HEK293T (cell line): ENCODE results near the gene CFAP97D2.

ENCODE experiments used
- ARNT ChIP-seq: fragments of 450-650 bp; IDR thresholded peaks from 2 replicates; pipeline ENCODE4 v1.6.1; 2017; ENCODE audit warnings: mild to moderate bottlenecking
- BHLHE40 ChIP-seq: fragments of 450-650 bp; IDR thresholded peaks from 2 replicates; pipeline ENCODE4 v1.6.1; 2016; ENCODE audit warnings: mild to moderate bottlenecking, moderate library complexity, borderline replicate concordance
- ELF4 ChIP-seq: fragments of 450-650 bp; IDR thresholded peaks from 2 replicates; pipeline ENCODE4 v1.6.1; 2017; ENCODE audit warnings: antibody characterized with exemption
- FOXA1 ChIP-seq: fragments of 450-650 bp; IDR thresholded peaks from 2 replicates; pipeline ENCODE4 v1.6.1; 2016; ENCODE audit warnings: mild to moderate bottlenecking
- LEF1 ChIP-seq: fragments of 450-650 bp; IDR thresholded peaks from 2 replicates; pipeline ENCODE4 v1.6.1; 2017; ENCODE audit warnings: mild to moderate bottlenecking, borderline replicate concordance
- PKNOX1 ChIP-seq: fragments of 450-650 bp; IDR thresholded peaks from 2 replicates; pipeline ENCODE4 v1.6.1; 2016
- SP1 ChIP-seq: fragments of 450-650 bp; IDR thresholded peaks from 2 replicates; pipeline ENCODE4 v1.6.1; 2017
- SUZ12 ChIP-seq: fragments of 450-650 bp; IDR thresholded peaks from 2 replicates; pipeline ENCODE4 v1.6.1; 2016; ENCODE audit warnings: mild to moderate bottlenecking

DNA sequence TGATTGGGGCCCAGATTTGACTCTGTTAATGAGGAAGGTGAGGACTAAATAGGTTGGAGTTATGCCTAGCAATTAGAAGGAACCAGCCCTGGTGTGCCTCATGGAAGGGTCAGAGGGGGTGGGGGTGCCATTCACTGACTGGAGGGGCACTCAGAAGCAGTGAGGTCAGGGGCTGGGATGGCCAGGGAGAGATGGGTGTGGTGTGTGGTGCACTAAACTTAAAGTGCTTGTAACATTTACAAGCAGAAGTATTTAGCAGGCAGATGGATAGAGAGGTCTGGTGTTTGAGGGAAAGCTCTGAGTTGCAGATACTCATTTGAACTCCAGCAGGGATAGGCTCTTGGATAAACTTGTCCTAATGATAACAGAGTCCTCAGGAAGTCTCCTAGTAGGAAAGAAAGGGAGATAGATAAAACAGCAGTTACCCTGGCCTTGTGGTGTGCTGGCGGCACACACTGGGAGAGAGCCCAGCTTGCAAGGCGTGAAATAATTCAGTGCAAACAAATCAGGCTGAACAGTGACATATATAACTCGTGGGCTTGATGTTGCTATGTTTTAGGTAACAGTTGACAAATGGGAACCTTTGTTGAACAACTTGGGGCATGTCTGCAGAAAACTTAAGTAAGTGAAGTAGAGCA, 82.4 kb downstream of the CFAP97D2 start:
- TF ChIP-seq SP1 = no peak
- TF ChIP-seq ARNT = no peak
- TF ChIP-seq PKNOX1 = no peak
- no peak for TF ChIP-seq ELF4
- no peak for TF ChIP-seq SUZ12
- TF ChIP-seq FOXA1 = no peak
- TF ChIP-seq BHLHE40 = no peak
- TF ChIP-seq LEF1 = no peak
